K562 (cell line): Measurements from ENCODE around the gene TAAR2. TPM values are rescaled to one million over a fixed set of nuclear protein-coding genes. Genes with fewer than 3 reads are reported as not detected.

ENCODE experiments used
- ATAC-seq: fragments of 200-7000 bp; cut with Tn5 transposase; 3 replicates; pipeline ENCODE4 v1.9.1; 2020; ENCODE audit warnings: moderate library complexity
- BruUV-seq: library from RNA; stranded (reverse); fragments of 400-500 nt; replicated peaks from 2 replicates; lab custom pipeline; 2021; lab: Mats Ljungman, UMichigan
- CTCF ChIA-PET: fragments of 300-600 bp; formaldehyde crosslinking; extraction: SDS; loops from one replicate; lab custom pipeline; 2021; ENCODE audit warnings: low intra/inter-chr PET ratio; lab: Yijun Ruan, JAX
- POLR2A ChIA-PET: fragments of 300-600, 350-650 bp; sonication (Branson Sonifier 250); formaldehyde crosslinking; extraction: SDS; loops from one replicate; lab custom pipeline; 2021; ENCODE audit warnings: antibody characterized with exemption, inconsistent platforms; lab: Yijun Ruan, JAX
- DNase-seq, 4 experiments: peaks; one replicate each; pipeline versions ENCODE4 v3.0.0 to v3.0.0-alpha.2; 2011 to 2018; ENCODE audit warnings: low spot score in 3 of 4, mixed read lengths in 3 of 4; ENCODE audit errors: extremely low read depth in 1 of 4
- FAIRE-seq: peaks from 2 replicates; lab custom pipeline; 2011; peaks lifted over from hg19 to GRCh38; lab: Jason Lieb, UNC
- H2AFZ ChIP-seq: 2 replicates; pipeline ENCODE4 v1.6.0; 2011; ENCODE audit warnings: low read depth, low read length, control low read depth, inconsistent platforms
- H3K27ac ChIP-seq: fragments of 200-600 bp; 3 replicates; pipeline ENCODE4 v1.8.0; 2011; ENCODE audit warnings: low read depth, mild to moderate bottlenecking, control low read depth, inconsistent platforms, low read length, moderate library complexity, mixed read lengths; ENCODE audit errors: extremely low read depth
- H3K27me3 ChIP-seq, 2 experiments: fragments of 300-600 bp in 1 of 2; 2 replicates in 1 of 2; 3 replicates in 1 of 2; pipeline versions ENCODE4 v1.6.0 to v1.8.0; 2011; ENCODE audit warnings: inconsistent platforms in 2 of 2, low read length in 2 of 2, mild to moderate bottlenecking in 1 of 2, mixed read lengths in 1 of 2, moderate library complexity in 1 of 2; ENCODE audit not compliant: control insufficient read depth in 2 of 2, insufficient read depth in 2 of 2
- H3K36me3 ChIP-seq: fragments of 300-600 bp; 3 replicates; pipeline ENCODE4 v1.8.0; 2011; ENCODE audit warnings: mild to moderate bottlenecking, low read length, inconsistent platforms; ENCODE audit not compliant: control insufficient read depth, insufficient read depth
- H3K4me1 ChIP-seq, 2 experiments: fragments of 200-600 bp in 1 of 2; replicated peaks in 1 of 2; 2 replicates in 1 of 2; 3 replicates in 1 of 2; pipeline versions ENCODE4 v1.5.1 to v1.8.0; 2011; ENCODE audit warnings: inconsistent platforms in 2 of 2, low read length in 2 of 2, mild to moderate bottlenecking in 1 of 2, mixed read lengths in 1 of 2, moderate library complexity in 1 of 2; ENCODE audit not compliant: control insufficient read depth in 2 of 2, insufficient read depth in 2 of 2
- H3K4me2 ChIP-seq: 2 replicates; pipeline ENCODE4 v1.6.1; 2011; ENCODE audit warnings: low read length, control low read depth, inconsistent platforms, mixed read lengths; ENCODE audit not compliant: insufficient read depth
- H3K4me3 ChIP-seq: fragments of 200-600 bp; sonication (generic), shearing (Covaris generic); 2 replicates; pipeline ENCODE4 v1.5.1; 2016; ENCODE audit warnings: control low read depth, inconsistent platforms
- H3K79me2 ChIP-seq: fragments of 200-600 bp; 3 replicates; pipeline ENCODE4 v1.8.0; 2011; ENCODE audit warnings: low read length, inconsistent platforms; ENCODE audit not compliant: control insufficient read depth, insufficient read depth
- H3K9ac ChIP-seq, 2 experiments: 2 replicates each; pipeline versions ENCODE4 v1.6.0 to v1.6.1; 2011; ENCODE audit warnings: low read depth in 2 of 2, low read length in 2 of 2, control low read depth in 1 of 2, inconsistent platforms in 1 of 2, mild to moderate bottlenecking in 1 of 2, mixed read lengths in 1 of 2; ENCODE audit not compliant: insufficient read depth in 1 of 2
- H3K9me1 ChIP-seq: one replicate; pipeline ENCODE4 v1.6.0; 2011; ENCODE audit warnings: inconsistent platforms, mild to moderate bottlenecking, low read length, moderate library complexity; ENCODE audit not compliant: control insufficient read depth, insufficient read depth
- H3K9me3 ChIP-seq: replicated peaks from 2 replicates; pipeline ENCODE4 v1.5.1; 2011; ENCODE audit warnings: low read depth, low read length, inconsistent platforms; ENCODE audit not compliant: control insufficient read depth, insufficient read depth
- H4K20me1 ChIP-seq: replicated peaks from 2 replicates; pipeline ENCODE4 v1.6.1; 2011; ENCODE audit warnings: low read length, inconsistent platforms, mixed read lengths; ENCODE audit not compliant: control insufficient read depth, insufficient read depth
- ATF3 ChIP-seq, 2 experiments: fragments of 450-650 bp in 1 of 2; sonication (generic) in 1 of 2; formaldehyde crosslinking in 1 of 2; IDR thresholded peaks in 1 of 2; conservative IDR thresholded peaks in 1 of 2; 2 replicates each; pipeline versions ENCODE4 v1.6.1 to v1.8.1; 2016 to 2023; ENCODE audit warnings: mild to moderate bottlenecking in 2 of 2, moderate library complexity in 2 of 2, inconsistent platforms in 1 of 2, missing genetic modification reagents in 1 of 2
- ATF4 ChIP-seq: fragments of 450-650 bp; formaldehyde crosslinking; IDR thresholded peaks from 2 replicates; pipeline ENCODE4 v1.4.0; 2022; ENCODE audit warnings: mild to moderate bottlenecking, moderate library complexity
- CEBPB ChIP-seq: fragments of 450-650 bp; IDR thresholded peaks from 2 replicates; pipeline ENCODE4 v1.6.1; 2016; ENCODE audit warnings: missing genetic modification characterization, missing compliant biosample characterization
- CEBPG ChIP-seq, 3 experiments: fragments of 200-800 bp in 1 of 3; sonication (Bioruptor generic) in 1 of 3; sonication (generic) in 1 of 3; formaldehyde crosslinking in 1 of 3; IDR thresholded peaks in 2 of 3; conservative IDR thresholded peaks in 1 of 3; 2 replicates each; pipeline versions ENCODE4 v1.6.1 to v1.8.0; 2016 to 2022; ENCODE audit warnings: missing compliant biosample characterization in 2 of 3, missing genetic modification characterization in 2 of 3, mild to moderate bottlenecking in 1 of 3, missing genetic modification reagents in 1 of 3
- L3MBTL2 ChIP-seq: fragments of 450-650 bp; IDR thresholded peaks from 2 replicates; pipeline ENCODE4 v1.6.1; 2016; ENCODE audit warnings: mild to moderate bottlenecking, moderate library complexity
- ZNF764 ChIP-seq: fragments of 250-450 bp; sonication (Bioruptor Pico); IDR thresholded peaks from 2 replicates; pipeline ENCODE4 v1.4.0; 2020; ENCODE audit warnings: low read depth, mild to moderate bottlenecking, moderate library complexity
- WGBS: fragments of 100-300 bp; shearing (Covaris generic); methylation state at CpG from one replicate; pipeline ENCODE4 v1.1.6; 2016; ENCODE audit warnings: low coverage, mixed read lengths; ENCODE audit not compliant: insufficient coverage; ENCODE audit errors: missing lambda C conversion rate; 5-methylcytosine and 5-hydroxymethylcytosine counted together
- in situ Hi-C: fragments of 300-500 bp; cut with MboI; formaldehyde crosslinking; loops from 4 replicates; pipeline ENCODE4 v1.15.0; 2018; ENCODE audit warnings: inconsistent platforms, mixed read lengths
- intact Hi-C: fragments of 100-400 bp; cut with micrococcal nuclease; formaldehyde crosslinking; loops from 2 replicates; pipeline ENCODE4 v1.14.2; 2022
- polyA plus RNA-seq, 8 experiments: library from polyadenylated mRNA; depleted of rRNA in 4 of 8; stranded (reverse) in 5 of 8; unstranded in 3 of 8; fragments of >200 nt; fragmentation: Nextera tagmentation in 2 of 8; fragmentation: Illumina TruSeq in 1 of 8; extraction: Ambion mirVana in 2 of 8; extraction: Trizol in 1 of 8; gene quantifications; 2 replicates each; pipeline versions ENCODE4 v1.2.1 to v1.2.3, GENCODE V29; 2011 to 2014; ENCODE audit warnings: inconsistent platforms in 1 of 8, missing spikeins in 1 of 8
- total RNA-seq, 7 experiments: library from RNA; depleted of rRNA in 6 of 7; stranded (reverse); fragments of >200 nt in 6 of 7; fragmentation: Illumina TruSeq in 2 of 7; extraction: Trizol in 2 of 7; gene quantifications; 2 replicates each; pipeline versions ENCODE4 v1.2.1 to v1.2.3, GENCODE V29; 2011 to 2021; ENCODE audit warnings: low replicate concordance in 1 of 7

The TAAR2 gene
- total and polyA plus RNA-seq, 9 of the 15 experiments (the other 6 are each of a cell fraction or from before 2014, with no cell fraction given): not detected

- no TSS peak for BruUV-seq
- Histone ChIP-seq H3K4me1 (no peaks in the 10 kb centered on the region), H3K27me3 (no peaks in the 10 kb centered on the region), H3K27ac (no peak overlapping the region), H3K9ac (no peak overlapping the region), H3K9me3 (no peaks in the 10 kb centered on the region), H3K9me1 (no peaks in the 10 kb centered on the region), H3K4me3 (no peak overlapping the region), H4K20me1 (no peaks in the 10 kb centered on the region), H3K4me2 (no peak overlapping the region), H3K36me3 (no peaks in the 10 kb centered on the region), H3K79me2 (no peaks in the 10 kb centered on the region), H2AFZ (no peak overlapping the region)
- ChIA-PET CTCF (no interaction called here), POLR2A (no interaction called here)
- WGBS: 0% methylated on average over 1 of the region's 1 CpG
- no peak for DNase-seq
- in situ Hi-C loops: no loop called here
- intact Hi-C loops: no loop called here
- TF ChIP-seq ATF3 (IDR thresholded peaks at IDR 0.05) (peak; percentile 55), ATF3 (CRISPR knock-in tag; conservative IDR thresholded peaks at IDR 0.05) (no peak), CEBPG (CRISPR knock-in tag; IDR thresholded peaks at IDR 0.05) (no peak), CEBPG (tag; conservative IDR thresholded peaks at IDR 0.05 in 1 of 2, IDR thresholded peaks at IDR 0.05 in 1 of 2) (peak; percentile 24 to 50; a peak in 2 of 4 replicates), ZNF764 (no peak), L3MBTL2 (no peak), ATF4 (0 out of 2 replicates have a peak, but pooled peaks have one; percentile 55), CEBPB (tag) (0 out of 2 replicates have a peak, but pooled peaks have one; percentile 33)
- FAIRE-seq: no peak
- no peak for ATAC-seq
These were observed 26.4 kb upstream of the TAAR2 start for GRCh38 chr6:132650429-132650828.
